Subcutaneous adipose tissue (tissue), 4 donors: ENCODE data around the gene KLF11. TPM values are rescaled to one million over a fixed set of nuclear protein-coding genes. Genes with fewer than 3 reads are reported as not detected.

Experiments used
- total RNA-seq, 4 donors: library from RNA; depleted of rRNA; stranded (reverse); fragments of >200 nt; gene quantifications; one replicate each; pipeline ENCODE4 v1.1.0, GENCODE V29; 2016
- TF ChIP-seq, protein P1 (sequence below): fragments of 450-650 bp; IDR thresholded peaks from one replicate; pipeline ENCODE4 v1.5.1; 2016; ENCODE audit warnings: low read depth, mild to moderate bottlenecking, control low read depth, antibody characterized with exemption, moderate library complexity

KLF11 gene
- total RNA-seq, 4 donors from 2014 or later = 24.2 to 47.9 (median 30.6) TPM

DNA sequence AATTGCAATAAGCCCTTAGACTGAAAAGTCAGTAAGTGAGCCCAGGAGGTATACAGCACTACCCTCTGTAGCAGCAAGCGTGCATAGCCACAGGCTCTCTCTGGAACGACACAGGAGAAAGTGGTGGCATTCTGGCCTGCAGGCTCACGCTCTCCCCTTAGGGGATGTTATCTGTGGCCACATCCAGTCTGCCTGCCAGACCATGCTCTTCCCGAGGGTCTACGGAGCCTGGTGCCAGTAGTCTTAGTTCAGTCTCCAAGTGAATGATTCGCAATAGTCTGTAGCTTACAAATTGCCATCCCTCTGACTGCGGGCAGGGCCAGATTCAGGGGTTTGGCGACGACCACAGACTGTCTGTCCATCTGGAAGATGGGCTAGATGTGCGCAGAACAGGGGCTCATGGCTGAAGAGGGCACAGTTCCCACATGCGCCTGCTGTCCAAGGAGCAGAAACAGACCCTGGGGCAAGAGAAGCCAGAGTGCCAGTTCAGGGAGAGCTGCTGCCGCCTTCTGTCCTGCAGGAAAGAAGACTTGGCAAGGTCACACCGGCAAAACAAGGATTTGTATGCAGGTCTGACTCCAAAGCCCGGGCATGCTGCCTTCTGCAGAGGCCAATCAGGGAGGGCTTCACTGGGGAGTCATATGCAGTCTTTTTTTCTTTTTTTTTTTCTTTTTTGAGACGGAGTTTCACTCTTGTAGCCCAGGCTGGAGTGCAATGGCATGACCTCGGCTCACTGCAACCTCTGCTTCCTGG lies 3.5 kb upstream of the KLF11 start:
- TF ChIP-seq, protein P1, sequence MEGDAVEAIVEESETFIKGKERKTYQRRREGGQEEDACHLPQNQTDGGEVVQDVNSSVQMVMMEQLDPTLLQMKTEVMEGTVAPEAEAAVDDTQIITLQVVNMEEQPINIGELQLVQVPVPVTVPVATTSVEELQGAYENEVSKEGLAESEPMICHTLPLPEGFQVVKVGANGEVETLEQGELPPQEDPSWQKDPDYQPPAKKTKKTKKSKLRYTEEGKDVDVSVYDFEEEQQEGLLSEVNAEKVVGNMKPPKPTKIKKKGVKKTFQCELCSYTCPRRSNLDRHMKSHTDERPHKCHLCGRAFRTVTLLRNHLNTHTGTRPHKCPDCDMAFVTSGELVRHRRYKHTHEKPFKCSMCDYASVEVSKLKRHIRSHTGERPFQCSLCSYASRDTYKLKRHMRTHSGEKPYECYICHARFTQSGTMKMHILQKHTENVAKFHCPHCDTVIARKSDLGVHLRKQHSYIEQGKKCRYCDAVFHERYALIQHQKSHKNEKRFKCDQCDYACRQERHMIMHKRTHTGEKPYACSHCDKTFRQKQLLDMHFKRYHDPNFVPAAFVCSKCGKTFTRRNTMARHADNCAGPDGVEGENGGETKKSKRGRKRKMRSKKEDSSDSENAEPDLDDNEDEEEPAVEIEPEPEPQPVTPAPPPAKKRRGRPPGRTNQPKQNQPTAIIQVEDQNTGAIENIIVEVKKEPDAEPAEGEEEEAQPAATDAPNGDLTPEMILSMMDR = no peak

- TF ChIP-seq, protein P1 = no peak
Observed at GRCh38 chr2:10041711-10042110, 1.6 kb upstream of the KLF11 start.

DNA sequence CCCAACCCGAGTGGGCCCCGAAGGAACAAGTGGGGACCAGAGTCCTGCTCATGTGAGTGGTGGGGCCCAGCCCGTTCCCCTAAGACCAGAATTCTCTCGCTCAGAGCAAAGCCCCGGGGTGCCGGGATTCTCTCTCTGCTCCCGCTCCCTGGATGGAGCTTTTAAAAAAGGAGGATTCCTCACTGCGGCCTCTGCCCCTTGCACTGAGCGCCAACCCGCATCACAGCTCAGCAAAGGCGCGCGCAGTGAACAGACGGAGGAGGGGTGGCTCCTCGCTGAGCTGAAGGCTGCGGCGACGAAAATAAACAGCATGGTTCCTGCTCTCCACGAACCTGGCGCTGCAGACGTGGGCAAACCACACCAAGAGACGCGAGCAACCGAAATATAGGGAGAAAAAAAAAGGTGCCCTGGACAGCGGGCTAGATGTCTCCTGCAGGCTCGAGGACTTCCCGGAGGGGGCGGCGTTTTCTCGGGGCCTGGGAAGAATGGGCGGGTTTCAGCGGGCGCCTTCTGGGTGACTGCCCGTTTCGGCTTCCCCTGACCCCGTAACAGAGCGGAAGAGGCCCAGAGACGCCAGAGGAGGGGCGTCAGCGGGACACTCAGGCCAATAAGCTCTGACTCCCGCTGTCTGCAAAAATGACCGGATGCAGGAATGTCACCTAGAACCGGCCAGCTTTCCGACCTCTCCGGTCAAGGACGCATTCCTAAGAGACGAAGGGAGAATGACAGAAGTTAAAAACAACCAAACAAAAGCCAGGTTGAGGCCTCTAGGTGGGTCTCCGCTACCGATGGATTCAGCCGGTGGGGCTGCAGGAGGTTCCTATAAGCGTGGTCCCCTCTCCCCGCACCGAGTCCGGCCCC lies 819 bp upstream of the KLF11 start:
- TF ChIP-seq, protein P1 = no peak

DNA sequence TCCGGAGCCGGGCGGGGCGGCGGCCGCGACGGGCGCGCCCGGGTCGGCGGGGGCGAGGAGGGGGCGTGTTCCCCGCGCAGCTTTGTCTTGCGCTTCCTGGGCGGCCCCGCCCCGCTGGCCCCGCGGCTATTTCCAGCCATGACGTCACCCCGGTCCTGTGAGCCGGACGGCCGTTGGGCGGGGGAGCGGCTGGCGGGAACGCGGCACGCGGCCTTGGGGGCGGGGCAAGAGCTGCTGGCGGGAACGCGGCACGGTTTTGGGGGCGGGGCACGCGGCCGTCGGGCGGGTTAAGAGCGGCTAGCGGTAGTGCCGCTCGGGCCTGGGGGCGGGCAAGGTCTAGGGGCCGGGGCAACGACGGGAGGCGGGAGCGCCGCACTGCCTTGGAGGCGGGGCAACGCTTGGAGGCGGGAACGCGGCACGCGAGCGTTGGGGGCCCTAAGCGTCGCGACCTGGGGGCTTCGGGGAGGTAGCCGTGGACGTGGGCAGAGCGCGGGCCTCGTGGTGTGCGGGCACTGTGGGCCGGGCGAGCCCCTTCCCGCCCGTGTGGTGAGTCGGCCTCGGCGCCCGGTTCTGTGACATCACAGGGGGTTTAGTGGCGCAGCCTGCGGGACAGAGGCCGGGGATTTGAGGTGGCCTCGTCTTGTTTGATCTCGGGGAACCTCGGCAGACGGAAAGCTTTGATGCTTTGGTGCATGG lies 704 bp downstream of the KLF11 start:
- TF ChIP-seq, protein P1 = no peak

DNA sequence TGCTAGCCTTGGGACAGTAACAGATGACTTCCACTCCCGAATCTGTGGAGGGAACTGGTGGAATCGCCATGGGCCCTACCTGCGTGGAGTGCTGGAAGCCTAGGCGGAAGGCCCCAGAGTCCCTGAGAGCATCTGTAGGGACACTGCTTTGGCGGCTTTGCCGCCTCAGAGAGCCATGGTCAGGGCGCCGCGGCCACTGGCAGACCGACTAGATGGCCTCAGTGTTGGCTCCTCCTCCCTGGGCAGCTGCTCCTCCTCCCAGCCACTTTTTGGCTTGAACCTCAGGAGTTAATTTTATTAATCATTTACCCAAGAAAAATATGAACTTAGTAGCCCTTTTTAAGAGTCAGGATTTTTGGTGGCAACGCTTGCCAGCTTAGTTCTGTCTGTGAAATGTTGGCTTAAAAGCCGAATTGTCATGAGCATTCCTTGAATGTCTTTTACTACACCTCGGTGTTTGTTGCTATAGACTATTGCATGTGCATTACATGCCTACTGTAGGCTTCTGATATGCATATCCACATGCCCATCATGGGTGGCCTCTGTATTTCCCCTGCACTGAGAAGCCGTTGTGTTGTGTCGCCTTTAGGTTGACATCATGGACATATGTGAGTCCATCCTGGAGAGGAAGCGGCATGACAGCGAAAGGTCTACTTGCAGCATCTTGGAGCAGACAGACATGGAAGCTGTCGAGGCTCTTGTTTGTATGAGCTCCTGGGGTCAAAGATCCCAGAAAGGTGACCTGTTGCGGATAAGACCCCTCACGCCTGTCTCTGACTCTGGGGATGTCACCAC lies 2.4 kb downstream of the KLF11 start:
- TF ChIP-seq, protein P1 = no peak

DNA sequence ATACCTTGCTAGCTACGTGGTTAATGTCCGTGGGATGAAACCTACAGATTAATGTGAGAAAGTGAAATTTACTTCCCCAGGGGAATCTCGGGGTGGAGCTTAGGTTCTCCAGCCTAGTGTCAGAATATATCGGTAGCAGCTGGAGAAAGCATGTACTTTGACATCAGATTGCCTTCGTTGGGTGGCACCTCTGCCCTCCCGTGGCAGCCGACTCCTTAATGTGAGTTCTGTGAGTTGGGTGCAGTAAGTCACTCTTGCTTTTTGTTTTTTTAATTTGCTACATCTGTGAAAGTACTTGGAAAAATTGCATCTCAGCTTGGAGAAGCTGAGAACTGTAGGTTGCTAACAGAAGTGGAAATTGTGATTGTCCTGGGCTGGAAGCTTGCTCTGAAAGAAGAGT lies 3.6 kb downstream of the KLF11 start:
- TF ChIP-seq, protein P1 = no peak
